Chondrocyte (in vitro differentiated cells): ENCODE measurements around the gene DNAJC13. TPM values are rescaled to one million over a fixed set of nuclear protein-coding genes. Genes with fewer than 3 reads are reported as not detected.

ENCODE experiments used
- DNase-seq: peaks from one replicate; pipeline ENCODE4 v3.0.0; 2021; ENCODE audit warnings: mixed read lengths, low spot score
- H3K27ac Mint-ChIP-seq: one replicate; pipeline ENCODE4 v1.8.0; 2021; ENCODE audit warnings: mild to moderate bottlenecking, moderate library complexity, mixed read lengths; ENCODE audit not compliant: unreplicated experiment
- H3K27me3 Mint-ChIP-seq: 2 replicates; pipeline ENCODE4 v1.8.0; 2021; ENCODE audit warnings: low read depth, mixed read lengths
- H3K36me3 Mint-ChIP-seq: 2 replicates; pipeline ENCODE4 v1.8.0; 2021; ENCODE audit warnings: low read depth, mixed read lengths
- H3K4me1 Mint-ChIP-seq: 2 replicates; pipeline ENCODE4 v1.8.0; 2021; ENCODE audit warnings: low read depth, mild to moderate bottlenecking, mixed read lengths
- H3K4me3 Mint-ChIP-seq: one replicate; pipeline ENCODE4 v1.8.0; 2021; ENCODE audit warnings: mild to moderate bottlenecking, moderate library complexity, mixed read lengths; ENCODE audit not compliant: unreplicated experiment
- H3K9me3 Mint-ChIP-seq: 2 replicates; pipeline ENCODE4 v1.8.0; 2021; ENCODE audit warnings: low read depth, mixed read lengths
- CTCF ChIP-seq: fragments of 200-600 bp; sonication (generic); IDR thresholded peaks from 2 replicates; pipeline ENCODE4 v1.5.0; 2021; ENCODE audit warnings: antibody characterized with exemption, mild to moderate bottlenecking, moderate library complexity
- total RNA-seq: library from RNA; stranded (reverse); gene quantifications from 3 replicates; pipeline ENCODE4 v1.2.1, GENCODE V29; 2021

Gene DNAJC13
- total RNA-seq, 1 donor from 2014 or later = 49.1 TPM

GRCh38 chr3:132435224-132435910 is 18.1 kb downstream of the DNAJC13 start:
- H3K4me3 Mint-ChIP-seq = no peak overlapping the region
- H3K27ac Mint-ChIP-seq = peak overlapping the region; percentile 81
- no peak for TF ChIP-seq CTCF
- H3K9me3 Mint-ChIP-seq = no peaks in the 10 kb centered on the region
- no peak for DNase-seq
- H3K27me3 Mint-ChIP-seq = no peaks in the 10 kb centered on the region
- H3K4me1 Mint-ChIP-seq = peaks cover 56% of the 10 kb centered on the region
- H3K36me3 Mint-ChIP-seq = peaks cover 4% of the 10 kb centered on the region

GRCh38 chr3:132435911-132436425 is 18.7 kb downstream of the DNAJC13 start:
- Mint-ChIP-seq H3K4me1 (peaks cover 50% of the 10 kb centered on the region), H3K36me3 (peaks cover 4% of the 10 kb centered on the region), H3K27ac (peak overlapping the region; percentile 81), H3K27me3 (no peaks in the 10 kb centered on the region), H3K4me3 (no peak overlapping the region), H3K9me3 (no peaks in the 10 kb centered on the region)
- no peak for DNase-seq
- no peak for TF ChIP-seq CTCF

- peaks cover 3% of the 10 kb centered on the region for H3K36me3 Mint-ChIP-seq
- peak overlapping the region; percentile 63 for H3K27ac Mint-ChIP-seq
- H3K27me3 Mint-ChIP-seq = no peaks in the 10 kb centered on the region
- H3K4me3 Mint-ChIP-seq = no peak overlapping the region
- no peaks in the 10 kb centered on the region for H3K9me3 Mint-ChIP-seq
- TF ChIP-seq CTCF = no peak
- H3K4me1 Mint-ChIP-seq = peaks cover 53% of the 10 kb centered on the region
- no peak for DNase-seq
Measured at GRCh38 chr3:132443421-132443820, 26.1 kb downstream of the DNAJC13 start.

- H3K9me3 Mint-ChIP-seq = no peaks in the 10 kb centered on the region
- H3K27ac Mint-ChIP-seq = peak overlapping the region; percentile 89
- H3K27me3 Mint-ChIP-seq = no peaks in the 10 kb centered on the region
- no peak for DNase-seq
- H3K4me3 Mint-ChIP-seq = peak overlapping the region; percentile 15
- no peak for TF ChIP-seq CTCF
- H3K36me3 Mint-ChIP-seq = no peaks in the 10 kb centered on the region
- H3K4me1 Mint-ChIP-seq = peaks cover 62% of the 10 kb centered on the region
Measured at GRCh38 chr3:132444383-132444782, 27.1 kb downstream of the DNAJC13 start.

- H3K4me3 Mint-ChIP-seq = no peak overlapping the region
- no peak for TF ChIP-seq CTCF
- H3K27me3 Mint-ChIP-seq = no peaks in the 10 kb centered on the region
- no peaks in the 10 kb centered on the region for H3K9me3 Mint-ChIP-seq
- peak overlapping the region; percentile 88 for H3K27ac Mint-ChIP-seq
- no peak for DNase-seq
- H3K36me3 Mint-ChIP-seq = no peaks in the 10 kb centered on the region
- peaks cover 65% of the 10 kb centered on the region for H3K4me1 Mint-ChIP-seq
Measured at GRCh38 chr3:132445817-132446216, 28.5 kb downstream of the DNAJC13 start.
